Trophoblast cell (in vitro differentiated cells and primary cell): ENCODE results near the gene GNPTAB.
"Not testable (repeated sequence)": the region's sequence is repeated elsewhere in the genome, so short reads cannot be mapped to it uniquely, and the experiment has no call there.

ENCODE experiments used
- DNase-seq, 2 donors: peaks; one replicate each; pipeline ENCODE4 v3.0.0-alpha.2; 2016
- H2AFZ ChIP-seq: 2 replicates; pipeline ENCODE4 v1.6.1; 2013; ENCODE audit warnings: low read length, moderate library complexity, mild to moderate bottlenecking; ENCODE audit not compliant: insufficient read depth, poor library complexity
- H2AK5ac ChIP-seq: 2 replicates; pipeline ENCODE4 v1.6.1; 2013; ENCODE audit warnings: mild to moderate bottlenecking, low read length
- H2BK120ac ChIP-seq: 2 replicates; pipeline ENCODE4 v1.6.1; 2013; ENCODE audit warnings: low read length, mild to moderate bottlenecking, moderate library complexity; ENCODE audit not compliant: insufficient read depth, poor library complexity
- H2BK12ac ChIP-seq: 2 replicates; pipeline ENCODE4 v1.6.1; 2013; ENCODE audit warnings: mild to moderate bottlenecking, low read length, moderate library complexity
- H2BK5ac ChIP-seq: 2 replicates; pipeline ENCODE4 v1.6.1; 2013; ENCODE audit warnings: low read length, low read depth, moderate library complexity, mild to moderate bottlenecking; ENCODE audit not compliant: poor library complexity
- H3K14ac ChIP-seq: 2 replicates; pipeline ENCODE4 v1.6.1; 2013; ENCODE audit warnings: mild to moderate bottlenecking, low read length
- H3K18ac ChIP-seq: 2 replicates; pipeline ENCODE4 v1.6.1; 2013; ENCODE audit warnings: mild to moderate bottlenecking, low read length
- H3K23ac ChIP-seq: 2 replicates; pipeline ENCODE4 v1.6.1; 2013; ENCODE audit warnings: low read length
- H3K27ac ChIP-seq: 2 replicates; pipeline ENCODE4 v1.5.1; 2013; ENCODE audit warnings: low read depth, mild to moderate bottlenecking, inconsistent platforms, low read length, moderate library complexity
- H3K27me3 ChIP-seq: 2 replicates; pipeline ENCODE4 v1.6.1; 2013; ENCODE audit warnings: inconsistent platforms, mild to moderate bottlenecking, low read length, moderate library complexity; ENCODE audit not compliant: insufficient read depth
- H3K36me3 ChIP-seq, 2 experiments: 1 replicate in 1 of 2; 2 replicates in 1 of 2; pipeline ENCODE4 v1.6.1; 2013; ENCODE audit warnings: low read length in 2 of 2, mild to moderate bottlenecking in 2 of 2, moderate library complexity in 1 of 2; ENCODE audit not compliant: insufficient read depth in 2 of 2, control insufficient read depth in 1 of 2
- H3K4ac ChIP-seq: 2 replicates; pipeline ENCODE4 v1.6.1; 2013; ENCODE audit warnings: low read depth, mild to moderate bottlenecking, low read length, moderate library complexity
- H3K4me1 ChIP-seq, 2 experiments: 1 replicate in 1 of 2; 2 replicates in 1 of 2; pipeline ENCODE4 v1.6.1; 2013; ENCODE audit warnings: low read length in 2 of 2, mild to moderate bottlenecking in 2 of 2, moderate library complexity in 1 of 2; ENCODE audit not compliant: insufficient read depth in 2 of 2, control insufficient read depth in 1 of 2
- H3K4me2 ChIP-seq: 2 replicates; pipeline ENCODE4 v1.6.1; 2013; ENCODE audit warnings: inconsistent platforms, mild to moderate bottlenecking, low read length, moderate library complexity
- H3K4me3 ChIP-seq: 2 replicates; pipeline ENCODE4 v1.5.1; 2013; ENCODE audit warnings: mild to moderate bottlenecking, low read depth, low read length, inconsistent platforms
- H3K79me1 ChIP-seq: one replicate; pipeline ENCODE4 v1.6.1; 2013; ENCODE audit warnings: low read length
- H3K79me2 ChIP-seq: 2 replicates; pipeline ENCODE4 v1.6.1; 2013; ENCODE audit warnings: low read length, mild to moderate bottlenecking; ENCODE audit not compliant: control insufficient read depth, insufficient read depth, poor library complexity
- H3K9ac ChIP-seq: 2 replicates; pipeline ENCODE4 v1.6.1; 2013; ENCODE audit warnings: mild to moderate bottlenecking, low read length
- H3K9me3 ChIP-seq: 2 replicates; pipeline ENCODE4 v1.6.1; 2013; ENCODE audit warnings: low read depth, mild to moderate bottlenecking, control low read depth, inconsistent platforms, low read length; ENCODE audit not compliant: insufficient read depth
- H4K12ac ChIP-seq: 2 replicates; pipeline ENCODE4 v1.6.1; 2013; ENCODE audit warnings: low read depth, mild to moderate bottlenecking, low read length, moderate library complexity
- H4K8ac ChIP-seq: 2 replicates; pipeline ENCODE4 v1.6.1; 2013; ENCODE audit warnings: low read depth, mild to moderate bottlenecking, low read length, moderate library complexity
- H4K91ac ChIP-seq: one replicate; pipeline ENCODE4 v1.6.1; 2013; ENCODE audit warnings: low read depth, mild to moderate bottlenecking, low read length, moderate library complexity
- WGBS: extraction: QIAGEN DNeasy Blood & Tissue Kit; methylation state at CpG from one replicate; pipeline ENCODE4 v1.1.7; 2013; ENCODE audit warnings: missing lambda C conversion rate; ENCODE audit not compliant: insufficient read length, insufficient coverage; ENCODE audit errors: extremely low coverage; 5-methylcytosine and 5-hydroxymethylcytosine counted together

GNPTAB gene

DNA sequence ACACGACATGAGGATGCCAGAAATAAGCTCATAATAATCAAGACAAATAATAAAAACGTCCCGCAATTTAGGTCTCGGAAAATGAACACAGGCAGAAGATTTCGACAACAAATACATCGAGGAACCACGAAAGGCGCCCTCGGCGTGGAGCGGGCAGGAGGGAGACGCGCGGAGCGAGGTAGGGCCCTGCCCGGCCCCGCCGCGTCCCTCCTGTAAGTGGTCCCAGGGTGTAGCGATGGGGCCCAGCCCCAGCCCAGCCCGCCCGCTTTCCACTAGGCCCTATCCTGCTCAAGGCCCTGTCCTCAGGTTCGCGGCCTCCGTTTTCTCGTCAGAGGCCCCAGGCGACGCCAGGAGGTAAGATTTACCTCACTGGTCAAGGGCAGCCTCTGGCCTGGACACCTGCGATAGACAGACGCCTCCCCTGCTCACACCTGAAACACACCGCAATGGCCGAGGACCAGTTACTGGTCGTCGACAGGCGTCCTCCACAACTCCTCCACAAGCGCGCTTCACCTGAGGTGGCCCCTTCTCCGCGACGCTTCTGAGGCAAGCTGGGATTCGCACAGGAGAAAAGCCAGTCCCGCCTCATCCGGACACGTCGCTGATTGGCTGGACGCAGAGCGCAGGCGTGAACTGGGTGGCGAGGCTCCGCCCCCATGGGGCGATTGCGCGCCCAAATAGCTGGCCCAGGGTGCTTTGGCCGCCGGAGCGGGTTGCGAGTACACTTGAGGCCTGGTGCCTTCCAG lies 91.7 kb downstream of the GNPTAB start, which contains the start of gene SYCP3:
TSS of gene SYCP3 (minus strand) at position 543 of the 746 bp plus-strand sequence. CDS start 1,527 bp downstream, outside the sequence.
- H3K27me3 ChIP-seq = no peaks in the 10 kb centered on the region
- H3K18ac ChIP-seq = no peak within 1 kb of the TSS
- H2BK5ac ChIP-seq = no peak within 1 kb of the TSS
- H4K91ac ChIP-seq = no peak within 1 kb of the TSS
- H2BK12ac ChIP-seq = no peak within 1 kb of the TSS
- WGBS = no CpG with 5 or more reads among the region's 57 CpGs
- H3K79me2 ChIP-seq = no peaks in the 10 kb centered on the region
- H3K27ac ChIP-seq = no peak within 1 kb of the TSS
- no peak within 1 kb of the TSS for H3K23ac ChIP-seq
- no peak within 1 kb of the TSS for H4K8ac ChIP-seq
- H3K4me3 ChIP-seq = no peak within 1 kb of the TSS
- no peak within 1 kb of the TSS for H3K4me2 ChIP-seq
- no peak within 1 kb of the TSS for H3K14ac ChIP-seq
- H3K9ac ChIP-seq = no peak within 1 kb of the TSS
- DNase-seq = no peak
- no peaks in the 10 kb centered on the region for H3K79me1 ChIP-seq
- no peak within 1 kb of the TSS for H4K12ac ChIP-seq
- no peak within 1 kb of the TSS for H3K4ac ChIP-seq
- no peaks in the 10 kb centered on the region for H3K9me3 ChIP-seq
- H3K36me3 ChIP-seq = peaks cover 2 to 7% of the 10 kb centered on the region in 2 experiments
- no peak within 1 kb of the TSS for H2BK120ac ChIP-seq
- no peaks in the 10 kb centered on the region for H3K4me1 ChIP-seq
- no peak within 1 kb of the TSS for H2AK5ac ChIP-seq
- H2AFZ ChIP-seq = no peak within 1 kb of the TSS

DNA sequence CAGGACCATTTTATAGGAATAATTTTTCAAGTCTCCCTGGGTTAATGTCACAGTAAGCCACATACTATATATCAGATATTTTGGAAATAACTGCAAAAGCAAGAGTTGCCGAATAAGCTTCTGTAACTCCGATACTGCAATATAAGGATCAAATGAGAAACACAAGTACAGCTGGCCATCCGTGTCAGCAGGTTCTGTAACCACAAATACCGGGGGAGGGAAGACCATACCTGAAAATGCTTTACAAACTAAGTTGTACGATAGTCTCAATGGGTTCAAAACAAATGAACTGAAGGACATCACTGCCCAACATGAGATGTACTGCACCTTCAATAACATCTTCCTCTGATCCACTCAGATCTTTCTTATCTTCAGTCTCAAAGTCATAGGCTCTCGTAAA lies 93.3 kb downstream of the GNPTAB start:
- no peak overlapping the region for H3K4ac ChIP-seq
- no peak overlapping the region for H4K8ac ChIP-seq
- H3K4me1 ChIP-seq = no peaks in the 10 kb centered on the region
- H2BK120ac ChIP-seq = no peak overlapping the region
- H2BK12ac ChIP-seq = no peak overlapping the region
- no peak overlapping the region for H3K23ac ChIP-seq
- H3K9me3 ChIP-seq = no peaks in the 10 kb centered on the region
- H3K79me1 ChIP-seq = no peaks in the 10 kb centered on the region
- no peak overlapping the region for H3K9ac ChIP-seq
- peaks cover 2 to 3% of the 10 kb centered on the region in 2 experiments for H3K36me3 ChIP-seq
- H2AFZ ChIP-seq = no peak overlapping the region
- no peaks in the 10 kb centered on the region for H3K79me2 ChIP-seq
- H3K18ac ChIP-seq = no peak overlapping the region
- H3K27ac ChIP-seq = no peak overlapping the region
- H3K27me3 ChIP-seq = no peaks in the 10 kb centered on the region
- no peak overlapping the region for H2BK5ac ChIP-seq
- H2AK5ac ChIP-seq = no peak overlapping the region
- no peak overlapping the region for H4K91ac ChIP-seq
- no CpG with 5 or more reads among the region's 6 CpGs for WGBS
- H3K14ac ChIP-seq = no peak overlapping the region
- no peak overlapping the region for H3K4me2 ChIP-seq
- H3K4me3 ChIP-seq = no peak overlapping the region
- H4K12ac ChIP-seq = no peak overlapping the region
- no peak for DNase-seq

DNA sequence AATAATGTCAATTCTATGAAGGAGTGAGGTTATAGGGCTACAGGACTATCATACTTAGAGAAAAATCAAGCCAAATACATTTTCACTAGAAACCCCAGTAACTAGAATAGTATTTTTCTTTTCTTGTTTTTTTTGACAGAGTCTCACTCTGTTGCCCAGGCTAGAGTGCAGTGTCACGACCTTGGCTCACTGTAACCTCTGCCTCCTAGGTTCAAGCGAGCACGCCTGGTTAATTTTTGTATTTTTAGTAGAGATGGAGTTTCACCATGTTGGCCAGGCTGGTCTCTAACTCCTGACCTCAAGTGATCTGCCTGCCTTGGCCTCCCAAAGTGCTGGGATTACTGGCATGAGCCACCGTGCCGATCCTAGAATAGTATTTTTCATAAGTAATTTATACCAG lies 96.3 kb downstream of the GNPTAB start:
- not testable (repeated sequence) for H3K79me1 ChIP-seq, H2AK5ac ChIP-seq, H3K36me3 ChIP-seq, DNase-seq, H4K91ac ChIP-seq, H3K18ac ChIP-seq, H2BK12ac ChIP-seq, H3K4me3 ChIP-seq, H3K27me3 ChIP-seq, H2AFZ ChIP-seq, H3K27ac ChIP-seq, H4K8ac ChIP-seq, H2BK5ac ChIP-seq, H3K79me2 ChIP-seq, H3K23ac ChIP-seq, H3K9ac ChIP-seq, H3K4ac ChIP-seq, H4K12ac ChIP-seq, H3K14ac ChIP-seq, H2BK120ac ChIP-seq, H3K4me2 ChIP-seq, H3K4me1 ChIP-seq, H3K9me3 ChIP-seq
- WGBS = no CpG with 5 or more reads among the region's 5 CpGs

DNA sequence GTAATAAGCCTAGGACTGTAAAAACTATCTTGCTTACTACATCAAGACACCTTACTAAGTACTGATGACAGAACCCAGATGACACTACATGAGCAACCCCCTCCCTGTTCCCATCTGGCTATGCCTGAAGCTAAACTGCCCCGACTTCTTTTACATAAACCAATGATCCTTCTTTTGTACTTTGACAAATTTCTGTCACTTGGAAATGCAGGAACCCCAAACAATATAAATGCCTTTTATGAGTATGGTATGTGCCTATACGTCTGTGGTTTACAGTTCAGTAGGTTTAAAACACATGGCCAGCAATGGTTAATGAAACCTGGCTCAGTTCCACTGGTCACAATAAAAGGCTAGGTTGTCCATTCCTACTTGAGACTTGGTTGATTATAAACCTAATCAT lies 97.6 kb downstream of the GNPTAB start:
- peaks cover 0 to 2% of the 10 kb centered on the region in 2 experiments for H3K36me3 ChIP-seq
- no peak overlapping the region for H2BK120ac ChIP-seq
- no peaks in the 10 kb centered on the region for H3K79me1 ChIP-seq
- H3K23ac ChIP-seq = no peak overlapping the region
- no peak overlapping the region for H4K8ac ChIP-seq
- H2BK5ac ChIP-seq = no peak overlapping the region
- no peak overlapping the region for H2BK12ac ChIP-seq
- H3K18ac ChIP-seq = no peak overlapping the region
- H3K79me2 ChIP-seq = no peaks in the 10 kb centered on the region
- no peak overlapping the region for H3K4me3 ChIP-seq
- H4K91ac ChIP-seq = no peak overlapping the region
- no CpG with 5 or more reads among the region's 2 CpGs for WGBS
- H3K27ac ChIP-seq = no peak overlapping the region
- H3K4ac ChIP-seq = no peak overlapping the region
- H3K4me2 ChIP-seq = no peak overlapping the region
- H3K9me3 ChIP-seq = no peaks in the 10 kb centered on the region
- DNase-seq = no peak
- no peaks in the 10 kb centered on the region for H3K4me1 ChIP-seq
- H4K12ac ChIP-seq = no peak overlapping the region
- H3K27me3 ChIP-seq = no peaks in the 10 kb centered on the region
- H3K14ac ChIP-seq = no peak overlapping the region
- H3K9ac ChIP-seq = no peak overlapping the region
- no peak overlapping the region for H2AFZ ChIP-seq
- H2AK5ac ChIP-seq = no peak overlapping the region
